ENCODE measurements around the gene ENO3.
A peak's percentile ranks its signal among the peaks of the same experiment; 100 is the strongest.

ENO3 gene

DNA sequence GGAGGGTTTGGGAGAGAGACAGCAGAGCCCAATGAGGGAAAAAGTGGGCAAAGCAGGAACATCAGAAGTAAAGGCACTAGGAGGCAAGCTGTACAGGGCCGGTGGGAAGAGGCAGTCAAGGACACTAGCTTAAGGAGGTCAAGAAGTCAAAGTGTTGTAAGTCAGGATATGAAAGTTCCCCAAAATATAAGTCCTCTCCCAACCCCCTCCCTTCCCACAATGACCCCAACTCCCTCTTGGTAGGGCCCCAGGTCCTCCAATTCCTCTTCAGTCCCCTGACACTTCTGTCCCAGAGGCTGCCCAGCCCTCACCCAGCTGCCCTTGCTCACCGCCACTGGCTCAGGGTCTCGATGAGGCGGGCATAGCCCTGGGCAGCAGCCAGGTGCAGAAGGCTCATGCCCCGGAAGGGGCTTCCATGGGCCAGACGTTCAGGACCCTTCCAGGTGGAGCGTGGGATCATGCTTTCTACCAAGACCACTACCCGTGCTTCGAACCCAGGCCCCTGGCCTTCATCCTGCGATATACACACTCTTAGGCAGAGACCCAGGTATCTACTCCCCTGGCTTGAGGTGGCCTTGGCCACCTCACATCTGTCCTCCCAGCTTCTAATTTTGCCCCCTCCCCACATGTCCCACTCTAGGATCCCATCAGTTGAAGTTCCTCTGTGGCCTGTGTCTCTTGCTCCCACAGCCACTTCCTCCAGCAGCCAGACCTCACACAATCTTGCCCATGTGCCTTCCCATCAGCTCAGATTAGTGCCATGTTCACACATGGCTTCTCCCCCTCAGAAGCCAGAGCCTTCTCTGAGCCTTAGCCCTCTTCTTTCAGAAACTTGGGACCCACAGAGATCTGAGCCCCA, 22.6 kb downstream of the ENO3 start:
- DNase-seq (ENCODE audit: low spot score): no peak

DNA sequence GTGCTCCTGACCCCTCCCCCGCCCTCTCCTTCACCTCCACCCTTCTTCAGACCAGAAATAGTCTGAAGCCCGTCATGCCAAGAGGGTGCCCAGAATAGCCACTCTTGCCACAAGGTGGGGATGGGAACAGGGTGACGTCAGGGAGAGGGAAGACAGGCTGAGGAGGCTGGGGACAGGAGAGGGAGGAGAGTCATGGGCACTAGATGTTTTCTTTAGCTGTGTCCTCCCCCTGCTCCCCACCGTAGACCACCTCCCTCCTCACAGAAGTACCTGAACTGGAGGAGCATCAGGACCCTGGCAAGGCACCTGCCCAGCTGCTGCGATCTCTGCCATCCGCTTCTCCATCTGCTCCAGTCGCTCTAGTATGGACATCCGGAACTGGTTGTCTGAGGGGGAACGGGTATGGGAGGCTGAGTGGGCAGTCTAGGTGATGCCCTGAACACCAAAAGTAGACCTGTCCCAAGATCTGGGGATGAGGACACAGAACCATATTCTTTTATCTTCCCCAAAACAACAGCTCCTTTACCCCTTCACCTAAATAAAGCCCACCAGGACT, 23.3 kb downstream of the ENO3 start:
- DNase-seq (ENCODE audit: low spot score): no peak

- no peak for DNase-seq (ENCODE audit: low spot score)
Measured at GRCh38 chr17:4978726-4979125, 27.8 kb downstream of the ENO3 start.

- DNase-seq (ENCODE audit: low spot score): no peak
Measured at GRCh38 chr17:4980644-4981216, 29.8 kb downstream of the ENO3 start.

DNA sequence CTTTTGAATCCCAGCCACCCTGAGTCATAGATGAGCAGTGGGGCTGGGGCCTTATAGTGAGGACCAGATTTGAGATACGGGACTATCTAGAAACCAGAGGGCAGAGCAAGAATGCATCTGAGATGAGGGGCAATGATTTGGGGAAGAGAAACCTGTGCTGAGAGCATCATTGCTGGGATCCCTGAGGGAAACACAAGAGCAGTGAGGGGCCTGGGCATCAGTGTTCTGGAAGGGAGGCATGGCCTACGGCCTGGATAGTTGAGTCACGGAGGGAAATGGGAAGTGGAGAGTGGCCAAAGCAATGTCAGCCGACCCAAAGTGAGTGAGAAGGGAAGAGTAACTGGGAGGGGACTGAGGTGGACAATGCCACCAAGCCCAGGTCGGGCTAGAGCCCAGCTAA, 31.4 kb downstream of the ENO3 start:
- no peak for DNase-seq (ENCODE audit: low spot score)

GRCh38 chr17:4986403-4986802, 35.5 kb downstream of the ENO3 start:
- no peak for DNase-seq (ENCODE audit: low spot score)

DNA sequence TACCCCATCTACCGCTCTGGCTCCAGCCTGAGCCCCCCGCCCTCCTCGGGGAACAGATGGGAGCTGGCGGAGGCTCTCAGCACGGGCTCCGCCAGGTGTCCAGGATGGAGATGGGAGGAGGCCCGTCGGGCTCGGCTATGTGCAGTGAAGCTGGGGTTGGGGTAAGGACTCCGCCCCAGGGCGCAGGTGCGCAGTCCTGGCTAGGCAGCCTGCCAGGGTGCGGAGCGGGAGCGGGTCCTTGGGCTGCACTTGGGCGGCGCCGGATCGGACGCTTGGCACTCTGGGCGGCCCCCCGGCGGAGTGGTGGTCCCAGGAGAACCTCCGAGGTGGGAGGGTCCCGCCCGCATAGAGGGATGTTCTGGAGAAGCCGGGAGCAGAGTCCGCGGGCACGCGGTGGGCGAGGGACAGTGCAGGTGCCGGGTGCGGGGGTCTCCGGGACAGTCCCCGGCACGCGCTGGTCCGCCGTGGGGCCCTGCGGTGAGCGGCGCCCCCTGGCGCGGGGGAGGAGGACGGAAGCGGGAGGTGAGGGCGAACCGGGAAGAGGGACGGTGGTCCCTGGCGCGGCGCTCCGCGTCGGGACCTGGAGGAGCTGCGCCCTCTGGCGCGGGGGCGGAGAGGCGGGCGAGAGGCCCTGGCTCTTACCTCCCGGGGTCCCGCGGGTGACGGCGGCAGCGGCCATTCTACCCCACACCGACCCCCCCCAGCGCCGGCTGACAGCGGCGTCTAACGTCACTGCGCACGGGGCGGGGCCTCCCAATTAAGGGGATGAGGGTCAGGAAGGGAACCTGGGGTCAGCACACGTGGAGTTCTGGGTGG, 36.2 kb downstream of the ENO3 start, which contains the start of gene CAMTA2:
Gene CAMTA2 (minus strand): TSS at position 725 of the 816 bp plus-strand sequence. CDS start 1,453 bp downstream, outside the sequence.
- peak; percentile 91 for DNase-seq (ENCODE audit: low spot score)

DNA sequence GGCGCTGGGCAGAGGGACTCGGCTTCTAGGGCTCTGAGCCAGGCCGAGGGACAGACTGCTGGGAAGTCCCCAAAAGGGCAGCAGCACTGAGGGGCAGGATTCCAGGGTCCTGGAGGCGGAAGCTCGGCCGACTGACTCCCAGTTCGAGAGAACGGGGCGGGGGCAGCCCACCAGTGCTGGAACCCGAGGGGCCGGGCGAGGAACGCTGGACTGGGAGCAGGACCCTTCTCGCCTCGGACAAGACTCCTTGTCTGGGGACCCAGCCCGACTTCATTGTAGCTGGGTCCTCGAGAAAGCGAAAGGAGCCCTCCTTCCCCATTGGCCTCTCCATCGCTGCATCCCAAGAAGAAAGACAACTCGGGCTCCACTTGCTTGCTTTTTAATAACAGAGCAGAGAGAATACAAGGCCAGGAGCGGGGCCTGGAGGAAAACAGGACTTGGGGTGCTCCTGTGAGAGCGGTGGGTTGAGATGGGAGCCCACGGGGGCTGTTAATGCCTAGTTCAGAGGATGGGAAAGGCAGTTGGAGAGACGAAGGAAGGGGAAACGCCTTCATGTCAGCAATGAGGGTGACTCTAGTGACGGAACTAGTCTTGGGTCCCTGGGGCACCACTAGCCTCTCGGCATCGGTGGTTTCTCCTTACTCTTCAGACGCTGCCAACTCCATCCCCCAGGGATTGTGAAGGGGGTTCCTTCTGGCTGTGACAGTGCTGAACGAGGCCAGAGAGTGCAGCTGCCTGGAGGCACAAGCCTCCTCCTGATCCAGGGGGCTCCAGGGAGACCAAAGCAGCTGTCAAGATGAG, 37.0 kb downstream of the ENO3 start:
- no peak for DNase-seq (ENCODE audit: low spot score)

GRCh38 chr17:4994081-4994595, 43.2 kb downstream of the ENO3 start:
- DNase-seq (ENCODE audit: low spot score): no peak

DNA sequence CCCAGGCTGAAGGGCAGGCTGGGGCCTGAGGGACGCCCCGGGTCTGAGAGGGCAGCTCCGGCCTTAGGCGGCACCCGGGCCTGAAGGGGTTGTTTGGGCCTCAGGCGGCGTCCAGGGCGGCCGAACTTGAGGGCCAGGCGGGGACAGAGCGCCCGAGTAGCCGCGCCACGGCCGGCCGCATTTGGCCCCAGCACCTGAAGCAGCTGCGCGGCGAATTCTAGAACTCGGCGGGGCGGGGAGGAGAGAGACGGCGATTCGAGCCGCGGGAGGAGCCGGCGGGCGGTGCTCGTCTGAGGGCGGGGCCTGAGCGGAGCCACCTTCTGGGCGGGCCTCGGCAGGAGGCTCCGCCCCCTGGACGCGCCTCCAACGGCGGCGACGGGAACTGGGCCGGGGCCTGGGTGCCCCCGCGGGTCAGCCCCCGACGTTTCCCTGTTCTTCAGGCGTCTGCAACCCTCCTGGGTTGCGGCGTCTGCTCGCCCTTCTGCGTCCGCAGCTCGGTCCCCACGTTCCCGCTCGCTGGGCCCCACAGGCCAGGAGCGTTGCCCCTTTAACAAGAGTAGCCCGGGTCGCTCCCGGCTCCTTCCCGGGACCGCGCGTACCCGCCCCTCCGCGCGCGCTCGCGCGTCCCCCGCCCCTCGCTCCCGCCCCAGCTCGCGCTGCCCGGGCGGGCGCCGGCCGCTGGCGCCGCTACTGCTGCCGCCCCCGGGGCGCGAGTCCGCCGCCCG, 46.5 kb downstream of the ENO3 start, which contains the start of the genes INCA1 and KIF1C:
Gene INCA1 (minus strand): TSS at position 221 of the 725 bp plus-strand sequence. CDS start 3,085 bp downstream, outside the sequence.
Gene KIF1C (plus strand): TSS at position 649 of the 725 bp plus-strand sequence. CDS start 2,297 bp downstream, outside the sequence.
- DNase-seq (ENCODE audit: low spot score): peak; percentile 97

DNA sequence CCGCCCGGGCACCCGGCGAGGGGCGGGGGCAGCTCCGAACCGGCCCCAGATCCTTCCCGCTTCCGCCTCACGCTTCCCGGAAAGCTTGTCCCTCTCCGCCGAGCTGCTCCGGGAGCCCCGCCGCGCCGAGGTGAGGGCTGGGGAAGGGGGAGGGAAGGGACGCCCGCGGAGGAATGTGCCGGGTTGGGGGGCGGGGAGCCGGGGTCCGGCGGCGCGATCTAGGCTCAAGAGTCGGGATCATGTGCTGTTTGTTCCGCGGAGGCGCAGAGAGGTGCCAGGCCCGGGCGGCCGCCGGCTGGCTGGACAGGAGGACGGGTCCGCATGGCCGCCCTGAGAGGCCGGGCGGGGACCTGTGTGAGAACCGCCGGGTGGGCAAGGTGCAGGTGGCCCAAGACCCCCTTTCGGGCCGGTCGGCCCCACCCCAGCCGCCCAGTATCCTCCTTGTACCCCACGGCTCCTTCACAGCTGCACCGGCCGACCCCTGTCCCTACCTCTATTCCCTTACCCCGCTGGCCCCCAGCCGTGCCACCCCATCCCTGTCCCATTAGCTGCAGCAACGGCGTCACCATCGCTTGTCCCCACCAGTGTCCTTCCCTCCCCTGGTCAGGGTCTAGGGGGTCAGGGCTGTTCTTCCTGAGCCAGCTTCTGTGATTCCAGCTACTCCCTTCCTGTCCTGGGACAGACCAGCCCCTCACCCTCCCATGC, 47.3 kb downstream of the ENO3 start:
- DNase-seq (ENCODE audit: low spot score): no peak

DNA sequence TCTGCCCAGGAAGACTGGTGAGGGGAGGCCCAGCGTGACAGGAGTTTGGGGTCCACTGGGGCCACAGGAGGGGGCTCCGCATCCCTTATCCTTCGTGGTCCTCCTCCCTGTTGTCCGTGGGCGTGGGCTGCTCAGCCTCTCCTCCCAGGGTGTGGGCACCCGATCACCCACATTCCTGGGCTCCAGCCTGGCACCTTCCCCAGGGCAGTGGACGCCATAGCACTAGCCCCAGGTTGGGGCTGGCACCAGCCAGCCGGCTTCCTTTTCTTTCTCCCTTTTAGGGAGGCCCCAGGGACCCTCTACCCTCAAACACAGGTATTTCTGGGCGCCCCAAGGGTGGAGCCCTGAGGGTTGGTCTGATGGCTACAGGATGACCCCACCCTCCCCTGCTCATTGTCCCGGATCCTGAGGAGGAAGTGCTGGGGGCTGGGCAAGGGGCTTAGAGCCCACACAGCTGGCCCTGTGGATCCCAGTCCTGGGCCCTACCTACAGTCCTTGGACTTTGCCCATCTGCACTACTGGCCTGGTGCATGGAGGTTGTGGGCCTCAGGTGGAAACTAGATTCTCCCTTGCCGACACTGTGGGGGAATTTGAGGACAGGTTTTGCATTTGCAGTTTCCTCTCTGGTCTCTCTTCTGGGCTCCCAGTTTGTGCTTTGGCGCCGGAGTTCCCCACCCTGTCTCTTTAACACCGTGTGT, 48.0 kb downstream of the ENO3 start:
- no peak for DNase-seq (ENCODE audit: low spot score)

DNA sequence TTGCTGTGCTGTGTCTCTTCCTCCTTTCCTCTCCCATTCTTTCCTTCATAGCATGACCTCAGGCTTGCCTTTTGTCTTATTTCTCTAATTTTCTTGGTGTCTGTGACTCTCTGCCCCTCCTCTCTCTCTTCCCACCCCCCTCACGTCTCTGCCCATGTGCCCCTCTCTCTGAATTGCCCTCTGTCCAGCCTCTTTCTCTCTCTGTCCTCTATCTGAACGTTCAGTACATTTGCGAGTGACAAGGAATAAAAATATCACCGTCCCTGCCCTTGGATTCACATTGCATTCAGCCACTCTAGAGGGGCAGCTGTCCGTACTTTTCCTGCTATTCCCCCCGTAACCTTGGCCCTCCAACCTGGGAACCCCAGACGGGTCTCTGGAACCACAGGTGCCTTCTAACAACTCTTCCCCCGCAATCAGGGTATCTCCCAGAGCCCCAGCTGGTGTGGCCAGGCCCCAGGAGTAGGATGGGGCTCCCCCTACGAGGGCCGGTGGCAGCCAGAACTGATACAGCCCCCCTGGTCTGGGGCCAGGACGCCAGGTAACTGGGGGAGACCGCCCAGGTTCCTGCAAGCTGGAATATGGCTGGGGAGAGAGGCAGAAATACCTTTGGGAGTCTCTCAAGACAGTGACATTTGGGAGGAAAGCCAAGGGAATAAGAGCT, 48.6 kb downstream of the ENO3 start:
- no peak for DNase-seq (ENCODE audit: low spot score)

DNA sequence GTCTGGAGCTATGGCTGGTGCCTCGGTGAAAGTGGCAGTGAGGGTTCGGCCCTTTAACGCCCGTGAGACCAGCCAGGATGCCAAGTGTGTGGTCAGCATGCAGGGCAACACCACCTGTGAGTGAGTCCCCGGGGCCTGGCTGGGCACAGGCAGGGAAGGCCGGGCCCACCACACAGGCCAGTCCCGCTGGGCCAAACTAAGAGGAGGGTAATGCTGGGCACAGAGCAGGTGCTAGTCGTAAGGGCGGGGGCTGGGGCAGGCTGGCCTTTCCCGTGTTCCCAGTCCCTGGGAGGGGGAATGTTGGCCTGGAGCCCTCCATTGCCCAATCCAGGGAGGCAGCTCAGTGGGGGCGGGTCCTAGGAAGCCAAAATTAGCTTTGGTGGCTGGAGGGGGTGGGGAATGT, 49.3 kb downstream of the ENO3 start:
- DNase-seq (ENCODE audit: low spot score): no peak

DNA sequence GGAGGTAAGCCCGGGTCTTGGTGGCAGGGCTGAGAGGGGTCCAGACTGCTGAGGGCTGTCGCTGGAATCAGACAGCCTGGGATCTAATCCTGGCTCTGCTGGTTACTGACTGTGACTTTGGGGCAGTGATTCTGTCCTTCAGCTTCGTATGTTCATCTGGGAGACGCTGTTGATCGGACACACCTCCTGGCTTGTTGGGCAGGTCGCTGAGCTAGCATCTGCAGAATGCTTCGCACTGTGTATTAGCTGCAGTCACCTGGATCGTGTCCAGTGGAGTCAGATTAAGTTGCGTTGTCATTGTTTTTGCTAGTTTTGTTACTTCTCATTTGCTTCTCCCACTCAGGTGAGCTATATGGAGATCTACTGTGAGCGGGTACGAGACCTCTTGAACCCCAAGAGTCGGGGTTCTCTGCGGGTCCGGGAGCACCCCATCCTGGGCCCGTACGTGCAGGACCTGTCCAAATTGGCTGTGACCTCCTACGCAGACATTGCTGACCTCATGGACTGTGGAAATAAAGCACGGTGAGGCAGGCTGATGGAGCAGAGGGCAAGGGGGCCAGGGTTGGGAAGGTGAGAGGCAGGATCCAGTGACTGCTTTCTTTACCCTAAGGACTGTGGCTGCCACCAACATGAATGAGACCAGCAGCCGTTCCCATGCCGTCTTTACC, 51.3 kb downstream of the ENO3 start:
- DNase-seq (ENCODE audit: low spot score): no peak

GRCh38 chr17:5003214-5003867, 52.4 kb downstream of the ENO3 start:
- DNase-seq (ENCODE audit: low spot score): no peak

Measured in left forelimb (tissue), 1 donor.